HG03280 (cell line): Measurements from ENCODE around the gene NTNG2.

Source experiments
- ATAC-seq: cut with Tn5 transposase; IDR thresholded peaks from one replicate; pipeline ENCODE4 v1.9.1; 2021; ENCODE audit warnings: mild to moderate bottlenecking, moderate library complexity; ENCODE audit not compliant: unreplicated experiment

Gene NTNG2

DNA sequence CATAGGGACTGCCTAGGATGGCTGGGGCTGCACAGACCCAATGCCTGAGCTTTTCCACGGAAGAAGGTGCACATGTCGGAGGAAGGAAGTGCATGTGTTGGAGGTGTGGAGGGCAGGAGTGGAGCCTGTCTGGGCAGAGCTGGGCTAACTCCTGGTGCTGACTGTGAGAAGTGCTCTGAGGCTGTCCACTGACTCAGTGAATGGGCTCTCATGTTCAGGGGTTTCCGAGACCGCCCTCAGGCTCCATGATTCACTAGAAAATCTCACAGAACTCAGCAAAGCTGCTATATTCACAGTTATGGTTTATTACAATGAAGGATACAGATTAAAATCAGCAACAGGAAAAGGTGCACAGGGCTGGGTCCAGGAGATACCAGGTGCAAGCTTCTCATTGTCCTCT lies 37.2 kb downstream of the NTNG2 start:
- no peak for ATAC-seq

DNA sequence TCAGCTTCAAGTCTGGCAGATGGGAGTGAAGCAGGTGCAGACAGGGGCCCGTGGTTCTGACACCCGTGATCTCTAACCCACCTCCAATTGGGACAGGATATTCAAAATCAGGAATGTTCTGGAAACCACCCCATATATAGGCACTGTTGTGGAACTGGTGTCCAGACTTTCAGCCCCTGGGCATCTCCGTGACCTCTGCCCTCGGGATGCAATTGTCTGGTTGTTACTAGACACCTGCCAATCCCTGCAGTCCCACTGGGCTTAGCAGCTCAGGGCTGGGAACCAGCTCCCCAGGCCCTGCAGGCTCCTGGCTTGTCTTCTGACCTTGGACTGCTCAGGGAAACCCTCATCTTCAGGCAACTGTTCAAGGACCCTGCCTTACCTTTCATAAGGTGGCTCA lies 38.8 kb downstream of the NTNG2 start:
- ATAC-seq: no peak

DNA sequence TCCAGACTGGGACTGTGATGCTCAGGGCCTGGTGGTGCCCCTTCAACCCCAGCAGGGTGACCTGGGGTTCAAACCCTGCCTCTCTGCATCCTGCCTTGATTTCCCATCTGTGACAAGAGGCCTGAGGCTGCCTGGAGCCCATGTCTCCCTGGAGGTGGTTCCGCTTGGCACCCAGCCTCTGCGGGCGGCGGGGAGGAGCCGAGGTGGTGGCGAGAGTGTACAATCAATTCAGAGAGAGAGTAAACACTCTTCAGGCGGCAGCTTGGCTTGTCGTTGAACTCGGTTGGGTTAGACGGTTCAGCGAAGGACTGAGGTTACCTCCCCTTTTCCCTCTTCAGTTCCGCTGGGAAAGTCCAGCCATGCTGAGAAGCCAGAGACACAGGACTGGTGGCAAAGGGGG lies 39.3 kb downstream of the NTNG2 start:
- ATAC-seq: no peak

DNA sequence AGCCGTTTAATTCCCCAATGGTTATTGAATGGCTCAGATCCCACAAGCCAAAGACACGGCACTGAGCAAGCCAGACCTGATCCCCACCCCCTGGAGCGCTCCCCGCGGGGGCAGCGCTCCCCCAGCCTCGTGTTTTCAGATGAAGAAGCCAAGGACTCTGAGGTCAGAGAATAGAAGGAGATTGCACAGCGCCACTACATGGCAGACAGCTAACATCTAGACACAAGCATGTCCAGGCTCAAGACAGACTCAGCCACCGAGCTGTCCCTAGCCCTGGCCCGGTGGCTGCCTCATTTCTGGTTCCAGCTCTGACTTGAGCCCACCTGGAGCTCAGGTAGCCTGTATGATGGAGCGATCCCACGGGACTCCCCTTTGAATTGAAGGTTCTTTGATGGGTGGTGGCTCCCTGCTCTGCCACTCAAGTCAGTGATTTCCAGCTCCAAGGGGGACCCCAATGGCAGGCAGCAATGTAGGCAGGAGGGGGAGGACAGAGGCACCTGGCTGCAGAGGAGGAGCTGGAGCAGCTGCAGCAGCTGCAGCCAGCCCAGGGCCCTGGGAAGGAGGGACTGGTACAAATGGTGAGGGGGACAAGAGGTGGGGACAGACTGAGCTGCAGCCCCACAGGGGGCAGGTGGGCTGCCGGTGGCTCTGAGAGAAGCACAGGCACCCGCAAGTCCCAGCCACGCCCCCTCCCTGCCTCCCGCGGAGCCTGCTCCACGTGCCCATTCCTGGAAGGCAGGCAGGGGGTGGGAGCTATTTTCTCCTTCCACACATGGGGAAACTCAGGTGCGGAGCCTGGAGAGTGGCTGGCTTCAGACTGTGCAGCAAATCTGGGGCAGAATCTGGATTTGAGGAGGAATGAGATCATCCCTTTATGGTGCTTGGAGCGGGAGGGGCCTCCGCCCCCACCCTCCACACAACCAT lies 40.2 kb downstream of the NTNG2 start:
- ATAC-seq: no peak

DNA sequence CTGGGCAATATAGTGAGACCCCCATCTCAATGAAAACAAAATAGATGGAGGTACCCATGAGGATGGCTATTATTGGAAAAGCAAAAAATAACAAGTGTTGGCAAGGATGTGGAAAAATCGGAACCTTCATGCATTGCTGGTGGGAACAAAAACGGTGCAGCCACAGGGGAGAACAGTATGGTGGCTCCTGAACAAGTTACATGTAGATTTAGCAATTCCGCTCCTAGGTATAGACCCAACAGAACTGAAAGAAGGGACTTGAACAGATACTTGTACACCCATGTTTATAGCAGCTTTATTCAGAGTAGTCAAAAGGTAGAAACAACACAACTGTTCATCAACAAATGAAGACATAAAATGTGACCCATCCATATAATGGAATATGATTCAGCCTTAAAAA lies 43.0 kb downstream of the NTNG2 start:
- no peak for ATAC-seq

DNA sequence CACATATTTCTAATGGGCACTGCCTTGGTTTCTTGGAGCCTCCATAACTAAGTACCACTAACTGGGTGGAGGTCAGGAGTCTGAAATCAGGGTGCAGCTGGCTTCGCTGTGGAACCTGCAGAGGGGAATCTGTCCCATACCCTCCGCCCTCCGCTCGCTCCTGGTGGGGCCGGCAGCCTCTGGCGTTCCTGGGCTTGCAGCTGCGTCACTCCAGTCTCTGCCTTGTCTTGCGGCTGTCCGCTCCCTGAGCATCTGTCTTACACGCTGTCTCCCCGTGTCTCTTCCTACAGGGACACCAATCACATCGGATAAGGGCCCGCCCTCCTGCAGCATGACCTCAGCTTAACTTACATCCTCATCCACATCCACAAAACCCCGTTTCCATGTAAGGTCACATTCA lies 45.4 kb downstream of the NTNG2 start:
- no peak for ATAC-seq

DNA sequence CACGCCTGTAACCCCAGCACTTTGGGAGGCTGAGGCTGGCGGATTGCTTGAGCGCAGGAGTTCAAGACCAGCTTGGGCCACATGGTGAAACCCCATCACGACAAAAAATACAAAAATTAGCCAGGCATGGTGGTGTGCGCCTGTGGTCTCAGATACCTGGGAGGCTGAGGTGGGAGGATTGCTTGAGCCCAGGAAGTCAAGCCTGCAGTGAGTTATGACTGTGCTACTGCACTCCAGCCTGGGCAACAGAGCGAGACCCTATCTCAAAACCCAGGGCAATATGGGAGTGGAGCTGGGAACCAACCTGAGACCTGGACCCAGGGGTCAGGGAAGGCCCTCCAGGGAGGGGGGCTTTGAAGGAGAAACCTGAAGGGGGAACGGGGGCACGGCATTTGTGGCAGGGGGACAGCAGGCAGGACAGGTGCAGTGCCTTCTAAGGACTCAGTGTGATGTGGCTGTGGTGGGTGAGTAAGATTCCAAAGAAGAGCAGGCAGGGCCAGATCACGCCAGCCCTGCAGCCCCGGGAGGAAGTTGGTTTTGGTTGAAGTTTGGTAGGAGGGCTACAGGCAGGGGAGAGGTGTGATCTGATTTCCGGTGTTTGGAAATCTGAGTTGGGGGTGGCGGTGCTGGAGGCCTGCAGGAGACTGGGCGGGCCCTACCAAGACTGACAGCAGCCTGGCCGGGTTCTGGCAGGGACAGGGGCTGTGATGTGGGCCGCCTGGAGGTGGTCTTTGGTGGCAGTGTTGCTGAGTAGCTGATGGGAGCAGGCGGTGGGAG lies 46.2 kb downstream of the NTNG2 start:
- no peak for ATAC-seq

DNA sequence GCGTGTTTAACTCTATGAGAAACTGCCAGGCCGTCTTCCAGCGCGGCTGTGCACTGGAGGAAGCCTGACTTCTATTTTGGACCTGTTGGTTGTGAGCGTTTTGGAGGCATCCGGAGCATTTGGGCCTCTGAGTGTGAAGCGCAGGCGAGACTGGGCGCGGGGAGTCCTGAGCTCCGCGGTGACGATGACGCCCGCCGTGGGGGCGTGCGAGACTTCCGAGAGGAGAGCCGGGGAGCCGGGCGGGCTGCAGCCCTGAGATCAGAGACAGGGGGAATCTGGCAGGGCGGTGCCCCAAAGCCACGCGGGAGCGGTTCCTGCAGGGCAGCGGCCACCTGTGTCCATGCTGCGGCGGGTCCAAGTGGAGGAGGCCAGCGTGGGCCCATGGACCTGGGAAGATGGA lies 47.4 kb downstream of the NTNG2 start:
- no peak for ATAC-seq

DNA sequence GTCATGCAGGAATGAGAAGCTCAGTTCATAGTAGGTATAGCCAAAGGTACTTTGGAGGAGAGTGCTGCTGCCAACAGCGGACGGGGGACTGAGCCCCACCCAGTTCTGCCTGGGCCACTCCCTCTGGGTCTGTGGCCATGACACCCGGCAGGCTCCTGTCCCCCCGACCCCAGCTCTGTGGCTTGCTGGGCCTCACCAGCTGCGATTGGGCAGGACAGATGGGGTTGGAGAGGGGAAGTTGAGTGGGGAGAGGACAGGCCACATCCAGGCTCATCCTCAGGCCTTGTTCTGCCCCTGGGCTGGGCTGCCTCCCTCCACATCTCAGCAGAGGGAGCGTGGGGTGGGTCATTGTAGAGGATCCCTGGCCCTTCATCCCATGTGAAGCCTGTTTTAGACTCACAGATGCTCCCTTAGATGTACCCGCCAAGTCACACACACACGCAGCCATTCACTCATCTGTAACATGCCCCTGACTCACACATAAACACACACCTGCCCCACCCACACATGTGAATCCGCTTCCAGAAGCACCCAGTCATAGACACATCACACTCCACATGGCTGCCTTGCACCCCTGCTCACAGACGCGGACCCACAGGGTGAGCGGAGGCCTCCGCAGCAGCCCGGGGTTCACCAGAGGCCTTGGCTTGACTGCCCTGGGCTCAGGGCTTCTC lies 48.8 kb downstream of the NTNG2 start:
- no peak for ATAC-seq

DNA sequence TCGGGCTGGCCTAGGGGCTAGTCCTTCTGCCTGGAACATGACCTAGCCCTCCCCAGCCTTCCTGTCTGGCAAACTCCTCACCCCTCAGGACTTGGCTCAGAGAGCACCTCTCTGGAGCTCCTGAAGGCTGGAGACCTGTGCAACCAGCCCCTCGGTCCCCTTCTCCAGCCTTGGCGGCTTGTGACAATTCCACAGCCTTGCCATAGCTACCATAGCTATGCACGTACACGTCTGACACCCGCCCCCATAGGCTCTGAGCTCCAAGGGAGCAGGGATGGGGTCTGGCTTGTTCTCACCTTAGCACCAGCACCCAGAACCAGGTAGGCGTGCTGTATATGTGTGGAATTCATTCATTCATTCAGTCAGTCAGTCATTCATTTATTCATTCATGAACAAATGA lies 49.7 kb downstream of the NTNG2 start:
- no peak for ATAC-seq

DNA sequence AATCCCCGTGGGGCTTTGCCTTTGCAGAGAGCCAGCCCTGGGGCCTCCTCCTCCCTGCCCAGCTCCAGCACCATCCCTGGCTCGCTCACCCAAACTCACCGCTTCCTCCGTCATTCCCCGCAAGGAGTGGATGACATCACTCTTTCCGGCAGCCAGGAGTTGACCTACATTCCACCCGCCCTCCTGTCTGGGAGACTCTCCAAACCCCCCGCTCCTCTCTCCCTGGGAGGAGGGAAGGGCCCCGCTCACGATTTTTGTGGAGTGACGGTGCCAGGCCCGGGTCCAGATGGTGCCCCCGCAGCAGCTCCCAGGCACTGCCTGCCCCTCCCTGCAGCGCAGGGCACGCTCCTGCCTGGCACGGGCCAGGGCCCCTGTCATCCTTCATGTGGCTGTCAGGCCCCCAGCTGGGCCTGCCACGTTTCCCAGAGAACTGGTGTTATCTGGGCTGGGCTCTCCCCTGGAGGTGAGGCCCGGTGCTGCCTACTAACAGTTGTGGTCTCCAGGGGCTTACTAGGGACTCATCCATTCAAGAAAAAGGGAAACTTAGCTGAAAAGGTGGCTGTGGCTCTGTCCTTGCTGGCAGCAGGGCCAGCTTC lies 52.3 kb downstream of the NTNG2 start:
- ATAC-seq: no peak

DNA sequence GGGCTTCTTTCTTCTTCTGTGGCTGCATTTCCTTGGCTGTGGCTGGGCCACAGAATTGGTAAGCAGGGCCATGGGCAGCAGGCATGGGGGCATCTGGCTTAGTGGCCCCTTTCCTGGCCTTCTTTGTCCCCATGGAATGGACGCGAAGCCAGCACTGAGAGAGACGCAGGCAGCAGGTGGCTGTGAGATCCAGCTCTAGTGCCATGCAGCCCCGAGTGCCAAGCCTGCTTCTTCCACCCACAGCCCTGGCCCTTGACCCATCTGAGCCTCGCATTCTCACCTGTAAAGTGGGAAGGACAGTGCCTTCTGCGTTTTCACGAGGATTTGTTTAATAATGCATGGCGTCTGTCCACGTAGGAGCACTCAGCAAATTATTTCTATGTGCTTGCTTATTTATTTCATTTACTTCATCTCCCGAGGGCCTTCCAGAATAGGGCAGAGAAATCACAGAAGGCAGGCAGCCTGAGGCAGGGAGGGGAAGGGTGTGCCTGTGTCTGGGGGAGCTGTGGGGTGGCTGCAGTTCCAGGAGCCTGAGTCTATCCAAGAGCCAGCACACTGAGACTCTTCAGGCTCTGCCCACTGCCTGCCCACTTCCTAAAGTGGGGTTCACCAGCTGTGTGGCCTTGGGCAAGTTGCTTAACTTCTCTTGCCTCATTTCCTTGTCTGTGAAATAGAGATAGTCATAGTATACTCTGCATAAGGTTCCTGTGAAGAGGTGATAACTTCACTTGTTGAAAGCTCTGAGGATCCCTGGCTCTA lies 55.2 kb downstream of the NTNG2 start:
- no peak for ATAC-seq

DNA sequence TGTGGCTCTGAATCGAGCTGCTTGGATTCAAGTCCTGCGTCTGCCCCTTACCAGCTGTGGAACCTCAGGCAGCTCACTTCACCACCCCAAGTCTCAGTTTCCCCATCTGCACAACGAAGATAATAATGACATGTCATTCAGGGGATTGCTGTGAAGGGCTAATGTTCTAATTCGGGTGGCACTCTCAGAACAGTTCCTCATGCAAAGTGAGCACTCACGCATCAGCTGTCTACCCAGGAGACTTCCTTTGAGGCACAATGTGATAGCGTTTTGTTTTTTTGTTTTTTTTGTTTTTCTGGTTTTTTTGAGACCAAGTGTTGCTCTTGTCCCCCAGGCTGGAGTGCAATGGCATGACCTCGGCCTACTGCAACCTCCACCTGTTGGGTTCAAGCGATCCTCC lies 56.4 kb downstream of the NTNG2 start:
- no peak for ATAC-seq

DNA sequence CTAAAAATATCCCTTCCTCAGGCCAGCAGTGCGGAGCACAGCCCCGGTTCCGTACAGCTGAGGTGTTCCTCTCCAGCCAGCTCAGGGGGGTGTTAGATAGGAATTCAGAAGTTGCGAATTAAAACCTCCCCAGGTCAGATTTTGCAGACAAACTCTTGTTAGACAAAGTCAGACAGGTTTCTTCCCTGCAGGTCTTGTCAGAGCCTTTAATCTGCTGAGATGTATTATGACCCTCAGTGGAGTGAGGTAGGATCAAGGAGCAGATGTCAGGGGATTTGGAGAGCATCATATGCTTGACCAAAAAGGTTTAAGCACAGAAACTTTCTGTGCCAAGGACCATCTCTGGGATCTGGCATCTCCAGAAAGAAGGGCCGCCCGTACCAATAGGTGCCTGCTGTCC lies 60.1 kb downstream of the NTNG2 start:
- ATAC-seq: no peak

DNA sequence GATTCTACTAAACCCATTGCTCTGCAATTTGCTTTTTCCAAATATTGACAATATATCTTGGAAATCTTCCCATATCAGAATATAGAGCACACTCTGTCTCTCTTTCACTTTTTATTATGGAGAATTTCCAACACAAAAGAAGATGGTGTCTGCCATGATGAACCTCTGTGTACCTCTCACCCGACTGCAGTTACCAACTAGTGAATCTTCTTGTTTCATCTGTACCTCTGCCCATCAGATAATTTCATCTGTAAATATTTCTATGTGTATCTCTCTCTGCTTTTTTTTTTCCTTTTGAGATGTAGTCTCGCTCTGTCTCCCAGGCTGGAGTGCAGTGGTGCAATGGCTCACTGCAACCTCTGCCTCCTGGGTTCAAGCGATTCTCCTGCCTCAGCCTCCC lies 62.8 kb downstream of the NTNG2 start:
- ATAC-seq: no peak

DNA sequence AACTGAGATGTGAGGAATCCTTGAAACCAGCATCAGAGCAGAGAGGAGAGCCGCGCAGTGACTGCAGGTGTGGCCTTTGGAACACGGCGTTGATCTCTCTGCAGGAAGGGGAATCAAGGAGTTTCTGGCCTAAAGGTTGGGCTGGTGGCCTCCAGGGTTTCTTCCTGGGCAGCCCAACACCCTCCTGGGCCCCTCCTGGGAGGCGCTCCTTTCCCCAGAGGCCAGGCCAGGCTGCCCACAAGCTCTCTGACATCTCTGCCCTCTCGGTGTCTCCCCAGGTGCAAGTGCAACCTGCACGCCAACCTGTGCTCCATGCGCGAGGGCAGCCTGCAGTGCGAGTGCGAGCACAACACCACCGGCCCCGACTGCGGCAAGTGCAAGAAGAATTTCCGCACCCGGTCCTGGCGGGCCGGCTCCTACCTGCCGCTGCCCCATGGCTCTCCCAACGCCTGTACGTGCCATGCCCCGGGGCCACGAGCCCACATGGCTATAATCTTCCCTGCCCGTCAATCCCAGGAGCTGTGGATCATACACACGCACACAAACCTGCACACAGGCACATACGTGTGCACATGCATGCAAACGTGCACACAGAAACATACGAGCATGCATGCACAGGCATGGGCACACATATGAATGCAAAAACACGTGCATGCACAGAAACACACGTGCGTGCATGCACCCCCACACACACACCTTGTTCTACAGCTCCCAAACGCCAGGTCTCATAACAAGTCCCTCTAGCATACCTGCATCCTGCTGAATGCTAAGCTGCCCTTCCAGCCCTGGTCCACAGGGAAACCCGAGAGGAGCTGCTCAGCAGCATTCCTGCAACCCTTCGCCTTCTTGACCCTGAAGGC lies 64.9 kb downstream of the NTNG2 start:
- no peak for ATAC-seq

DNA sequence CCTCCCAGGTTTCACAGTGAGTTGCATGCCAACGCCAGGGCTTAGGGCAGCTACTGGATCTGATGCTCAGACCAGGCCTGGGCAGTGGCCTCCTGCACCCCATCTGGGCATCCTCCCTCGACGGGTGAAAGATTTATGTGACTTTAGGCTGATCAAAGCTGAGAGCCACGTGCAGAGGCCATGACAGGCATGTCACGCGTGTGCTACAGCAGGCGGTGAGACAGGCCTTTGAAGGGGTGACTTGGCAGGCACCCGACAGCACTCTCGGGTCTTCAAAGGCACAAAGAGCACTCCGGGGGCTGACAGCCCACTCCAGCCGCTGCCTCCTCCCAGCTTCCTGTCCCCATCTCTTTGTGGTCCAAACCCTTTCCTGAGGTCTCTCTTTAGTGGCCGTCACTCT lies 66.2 kb downstream of the NTNG2 start:
- ATAC-seq: no peak

DNA sequence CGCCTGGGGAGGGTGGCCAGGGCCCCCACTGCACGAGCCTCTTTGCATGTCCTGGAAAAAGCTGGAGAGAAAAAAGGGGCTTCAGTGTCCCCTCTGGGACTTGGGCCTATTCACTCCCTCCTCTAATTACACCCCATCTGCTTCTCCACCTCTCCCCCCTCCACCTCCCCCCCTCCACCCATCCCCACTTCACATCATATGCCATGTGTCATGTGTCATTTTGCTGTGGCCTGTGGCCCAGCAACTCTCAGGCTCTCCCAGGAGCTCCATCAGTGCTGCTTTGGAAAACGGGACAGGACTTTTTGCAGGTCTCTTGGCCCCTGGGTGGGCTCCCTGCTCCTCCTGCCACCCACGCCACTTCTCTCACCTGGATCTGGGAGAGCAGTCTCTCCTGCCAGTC lies 68.7 kb downstream of the NTNG2 start:
- no peak for ATAC-seq

DNA sequence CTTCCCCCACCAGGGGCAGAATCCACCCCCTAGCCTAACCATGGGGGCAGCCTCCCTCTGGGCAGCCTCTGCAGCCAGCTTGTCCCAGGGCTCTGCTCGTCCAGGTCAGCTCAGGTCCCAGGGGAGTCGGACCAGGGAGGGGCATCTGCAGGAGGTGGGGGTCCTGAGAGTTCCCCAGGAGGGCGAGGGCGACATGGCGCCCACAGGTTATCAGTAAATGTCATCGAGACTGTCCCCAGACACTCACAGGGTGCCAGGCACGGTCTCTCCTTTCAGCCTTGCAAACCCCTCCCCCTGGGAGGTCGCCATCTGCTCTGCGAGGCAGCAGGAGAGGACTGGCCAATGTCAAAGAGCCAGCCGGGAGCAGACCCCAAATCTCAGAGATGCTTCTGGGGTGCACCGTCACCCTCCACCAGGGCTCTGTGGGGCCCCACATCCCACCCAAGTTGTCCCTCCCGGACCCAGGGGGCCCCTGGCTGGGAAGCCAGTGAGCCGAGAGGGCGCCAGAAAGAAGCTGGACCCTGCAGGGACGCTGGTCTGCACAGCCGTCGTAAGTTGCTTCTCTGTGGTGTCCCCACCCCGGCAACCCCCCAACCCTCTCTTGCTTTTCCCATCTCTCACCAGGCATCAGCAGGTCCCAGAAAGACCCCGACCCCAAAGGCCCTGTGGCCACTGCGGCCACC lies 69.3 kb downstream of the NTNG2 start:
- no peak for ATAC-seq
